ENCODE data around the gene SLC39A7.

SLC39A7 gene

DNA sequence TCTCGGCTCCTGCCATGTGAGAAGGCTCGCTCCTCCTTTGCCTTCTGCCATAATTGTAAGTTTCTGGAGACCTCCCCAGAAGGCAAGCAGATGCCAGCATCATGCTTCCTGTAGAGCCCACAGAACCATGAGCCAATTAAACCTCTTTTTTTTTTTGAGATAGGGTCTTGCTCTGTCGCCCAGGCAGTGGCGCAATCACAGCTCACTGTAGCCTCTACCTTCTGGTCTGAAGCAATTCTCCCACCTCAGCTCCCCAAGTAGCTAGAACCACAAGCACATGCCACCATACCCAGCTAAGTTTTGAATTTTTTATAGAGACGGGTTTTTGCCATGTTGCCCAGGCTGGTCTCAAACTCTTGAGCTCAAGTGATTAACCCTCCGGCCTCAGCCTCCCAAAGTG is 36.2 kb downstream of the SLC39A7 start:
- DNase-seq (ENCODE audit: low spot score) = no peak

DNA sequence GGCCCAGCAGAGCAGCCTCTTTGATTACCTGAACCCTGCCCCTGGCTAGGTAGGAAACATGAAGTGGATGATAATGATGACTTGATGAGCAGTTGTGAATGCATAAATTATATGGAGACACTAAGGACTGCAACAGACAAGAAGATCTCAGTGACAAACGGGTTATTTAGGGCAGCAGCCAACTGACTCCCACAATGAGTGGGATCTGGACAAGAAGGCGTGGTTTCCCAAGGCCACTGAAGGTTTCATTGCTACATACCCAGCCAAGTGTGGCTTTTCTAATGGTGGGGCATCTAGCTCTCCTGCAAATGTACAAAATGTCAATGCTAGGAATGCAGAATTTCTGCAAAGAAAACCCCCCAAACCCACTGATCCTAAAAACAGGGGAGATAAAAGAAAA is 37.1 kb downstream of the SLC39A7 start:
- DNase-seq (ENCODE audit: low spot score) = no peak

- DNase-seq (ENCODE audit: low spot score) = no peak
Measured at GRCh38 chr6:33241968-33242367, 41.3 kb downstream of the SLC39A7 start.

DNA sequence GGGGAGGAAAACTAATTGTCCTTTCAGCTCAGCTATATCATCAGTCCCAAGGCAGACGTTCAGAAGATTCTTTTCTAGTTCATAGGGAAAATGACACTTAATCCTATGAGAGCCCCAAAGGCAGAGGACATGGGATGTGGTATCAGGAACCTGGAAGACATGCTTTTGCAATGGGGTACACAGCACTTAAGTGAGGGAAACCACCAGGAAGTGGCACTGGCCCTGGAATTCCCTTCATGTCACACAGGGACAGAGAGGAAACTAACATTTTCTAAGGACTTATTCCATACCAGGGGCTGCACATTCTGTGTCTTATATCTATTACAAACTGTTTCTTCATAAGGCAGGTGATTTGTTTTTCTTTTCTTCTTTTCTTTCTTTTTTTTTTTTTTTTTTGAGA is 42.8 kb downstream of the SLC39A7 start:
- DNase-seq (ENCODE audit: low spot score) = no peak

- DNase-seq (ENCODE audit: low spot score) = peak; percentile 84
Measured at GRCh38 chr6:33247977-33248642, 47.4 kb downstream of the SLC39A7 start.

DNA sequence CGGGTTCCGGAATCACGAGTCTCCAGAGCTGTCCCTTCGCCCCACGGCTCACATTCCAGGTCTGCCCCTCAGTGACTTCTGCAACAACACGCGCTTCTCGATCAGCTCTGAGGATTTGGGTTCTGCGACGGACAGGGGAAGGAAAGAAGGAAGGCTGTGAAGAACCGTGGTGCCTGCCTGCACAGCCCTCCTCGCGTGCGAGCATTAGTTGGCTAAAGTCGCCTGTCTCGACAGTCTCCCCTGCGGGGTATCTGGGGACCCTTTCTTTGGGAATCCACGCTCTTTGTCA is 47.9 kb downstream of the SLC39A7 start:
- no peak for DNase-seq (ENCODE audit: low spot score)

DNA sequence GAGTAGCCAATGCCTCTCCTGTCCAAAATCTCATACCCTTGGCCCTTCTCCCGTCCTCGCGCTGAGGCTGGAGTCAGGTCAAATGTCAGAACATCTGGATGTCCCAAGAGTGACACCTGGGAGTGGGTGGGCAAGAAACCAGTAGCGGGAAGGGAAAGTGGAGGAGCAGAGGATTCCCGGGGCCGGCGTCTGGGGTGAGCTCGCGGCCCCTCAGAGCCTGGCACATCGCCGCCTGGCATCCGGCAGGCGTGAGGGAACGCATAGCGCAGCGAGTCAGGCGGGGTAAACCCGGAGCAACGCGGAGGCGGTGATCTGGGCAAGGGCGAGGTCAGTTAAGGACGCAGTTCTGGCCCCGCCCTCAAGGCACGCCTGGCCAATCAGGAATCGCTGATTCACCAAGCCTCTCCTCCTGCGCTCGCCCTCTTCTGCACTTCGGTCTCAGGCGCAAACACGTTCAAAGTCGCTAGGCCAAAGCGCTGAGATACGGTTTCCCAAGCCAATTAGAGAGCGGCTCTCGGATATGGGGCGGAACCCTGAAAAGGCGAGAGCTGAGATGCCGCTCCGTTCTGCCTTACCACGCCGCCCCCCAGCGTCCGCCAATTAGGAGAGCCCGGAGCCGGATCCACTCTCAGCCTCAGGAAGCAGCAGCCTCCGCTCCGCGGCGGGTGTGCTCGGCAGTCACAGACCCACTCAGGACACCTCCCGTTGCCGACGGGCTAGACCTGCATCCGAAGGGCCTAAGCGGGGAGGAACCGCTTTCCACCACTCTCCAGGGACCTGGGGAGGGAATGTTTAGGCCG is 48.5 kb downstream of the SLC39A7 start:
- peak; percentile 99 for DNase-seq (ENCODE audit: low spot score)

DNA sequence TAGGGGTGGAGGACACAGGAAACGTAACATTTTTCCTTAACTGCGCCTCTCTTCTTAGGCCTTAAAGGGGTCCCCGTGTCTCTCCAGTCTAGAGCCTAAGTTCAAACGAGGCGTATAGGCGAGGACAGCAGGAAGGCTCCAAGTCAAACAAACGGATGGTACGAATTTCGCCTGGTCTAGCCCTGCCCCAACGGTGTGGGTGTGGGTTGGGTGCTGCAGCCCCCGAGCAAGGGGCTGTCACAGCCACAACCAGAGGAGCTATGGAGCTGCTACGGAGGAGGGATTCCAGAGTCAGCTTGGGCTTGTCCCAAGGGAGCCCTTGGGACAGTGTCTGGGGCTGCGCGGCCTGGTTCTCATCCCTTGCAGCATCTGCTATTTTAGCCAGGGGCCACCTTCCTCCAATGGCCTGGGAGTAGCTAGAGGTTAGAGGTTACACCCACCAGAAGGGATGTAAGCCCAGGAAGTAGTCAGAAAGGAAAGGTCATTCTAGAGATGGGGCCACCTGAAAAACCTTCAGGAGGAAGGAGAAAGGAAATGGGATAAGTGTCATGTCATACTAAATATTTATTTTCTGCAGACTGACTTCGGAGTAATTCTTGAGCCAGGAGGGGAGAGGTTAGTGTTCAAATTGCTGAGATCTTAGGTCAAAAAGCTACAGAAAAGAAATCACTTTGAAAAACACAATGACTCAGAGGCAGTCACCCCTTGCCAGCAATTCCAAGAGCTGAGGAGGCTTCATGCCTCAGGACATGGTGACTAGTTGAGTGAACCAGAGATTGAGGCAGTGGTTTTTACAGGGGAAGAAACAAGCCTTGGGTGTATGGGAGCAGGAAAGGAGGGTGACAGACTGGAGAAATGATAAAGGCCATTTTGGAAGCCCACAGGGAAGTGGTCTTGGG is 49.3 kb downstream of the SLC39A7 start:
- DNase-seq (ENCODE audit: low spot score) = no peak

DNA sequence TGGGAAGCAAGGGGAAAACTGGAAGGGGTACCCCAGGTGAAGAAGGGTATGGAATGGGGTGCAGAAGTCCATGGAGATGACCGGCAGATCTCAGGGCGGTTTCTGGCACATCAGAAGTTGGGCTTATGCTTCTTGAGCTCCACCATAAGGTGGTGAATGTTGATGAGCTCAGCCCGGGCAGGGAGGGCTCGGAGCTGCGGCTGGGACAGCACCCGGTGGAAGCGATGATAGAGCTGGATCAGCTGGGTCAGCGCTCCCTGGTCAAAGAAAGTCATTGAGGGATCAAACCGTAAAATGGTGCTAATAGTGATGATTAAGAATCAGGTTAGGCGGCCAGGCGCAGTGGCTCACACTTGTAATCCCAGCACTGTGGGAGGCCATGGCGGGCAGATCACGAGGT is 50.1 kb downstream of the SLC39A7 start:
- DNase-seq (ENCODE audit: low spot score) = no peak

DNA sequence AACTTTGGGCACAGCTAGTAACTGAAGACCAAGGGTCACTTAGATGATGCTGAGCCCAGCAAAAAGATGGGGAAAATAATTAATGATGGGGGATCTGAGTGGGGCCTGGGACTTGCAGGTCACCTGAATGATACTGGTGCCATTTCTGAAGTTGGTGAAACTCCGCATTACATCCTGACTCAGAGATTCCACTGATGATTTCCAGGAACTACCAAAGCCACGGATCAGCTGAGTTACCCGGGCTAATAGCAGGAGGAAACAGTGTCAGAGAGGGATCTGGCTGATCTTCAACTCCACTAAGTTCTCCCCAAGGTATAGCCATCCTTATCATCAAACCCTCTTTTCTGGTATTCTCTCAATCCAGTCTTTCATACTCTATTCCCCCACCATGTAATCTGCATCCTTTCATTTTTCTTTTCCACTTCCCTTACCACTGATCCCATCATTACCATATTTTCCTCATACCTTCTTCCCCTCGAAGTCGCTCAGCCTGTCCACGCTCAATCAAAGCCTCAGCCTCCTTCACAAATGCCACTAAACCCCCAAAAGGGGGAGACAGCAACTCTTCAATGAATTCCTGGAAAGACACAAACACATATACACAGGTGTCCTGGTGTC is 50.8 kb downstream of the SLC39A7 start:
- DNase-seq (ENCODE audit: low spot score) = no peak

- no peak for DNase-seq (ENCODE audit: low spot score)
Measured at GRCh38 chr6:33252759-33253158, 52.1 kb downstream of the SLC39A7 start.

All from putamen (tissue), 1 donor.